Measurements from ENCODE around the gene RBMS3.
"Not testable (repeated sequence)": the region's sequence is repeated elsewhere in the genome, so short reads cannot be mapped to it uniquely, and the experiment has no call there.

RBMS3 gene

GRCh38 chr3:29758434-29759322 is 477.8 kb downstream of the RBMS3 start:
- no peak for DNase-seq

- DNase-seq, result no peak
These were observed 478.7 kb downstream of the RBMS3 start for GRCh38 chr3:29759411-29760225.

- no peak for DNase-seq
These were observed 479.4 kb downstream of the RBMS3 start for GRCh38 chr3:29760226-29760685.

- DNase-seq, result no peak
These were observed 480.6 kb downstream of the RBMS3 start for GRCh38 chr3:29761517-29761916.

GRCh38 chr3:29763115-29763514 is 482.2 kb downstream of the RBMS3 start:
- DNase-seq, result no peak

GRCh38 chr3:29764041-29764440 is 483.2 kb downstream of the RBMS3 start:
- no peak for DNase-seq

- no peak for DNase-seq
These were observed 483.9 kb downstream of the RBMS3 start for GRCh38 chr3:29764603-29765254.

GRCh38 chr3:29771602-29772001 is 490.7 kb downstream of the RBMS3 start:
- DNase-seq, result no peak

- no peak for DNase-seq
These were observed 491.6 kb downstream of the RBMS3 start for GRCh38 chr3:29772436-29772835.

- no peak for DNase-seq
These were observed 492.6 kb downstream of the RBMS3 start for GRCh38 chr3:29773481-29773880.

- DNase-seq, result no peak
These were observed 494.5 kb downstream of the RBMS3 start for GRCh38 chr3:29775340-29775739.

- DNase-seq, result no peak
These were observed 497.0 kb downstream of the RBMS3 start for GRCh38 chr3:29777869-29778268.

- no peak for DNase-seq
These were observed 508.8 kb downstream of the RBMS3 start for GRCh38 chr3:29789686-29790085.

GRCh38 chr3:29796808-29797207 is 515.9 kb downstream of the RBMS3 start:
- DNase-seq, result no peak

GRCh38 chr3:29802057-29802456 is 521.2 kb downstream of the RBMS3 start:
- DNase-seq, result no peak

GRCh38 chr3:29804044-29804443 is 523.2 kb downstream of the RBMS3 start:
- no peak for DNase-seq

- DNase-seq, result no peak
These were observed 524.9 kb downstream of the RBMS3 start for GRCh38 chr3:29805757-29806156.

GRCh38 chr3:29808324-29808723 is 527.5 kb downstream of the RBMS3 start:
- DNase-seq, result not testable (repeated sequence)

- no peak for DNase-seq
These were observed 541.2 kb downstream of the RBMS3 start for GRCh38 chr3:29822071-29822470.

GRCh38 chr3:29823233-29823632 is 542.4 kb downstream of the RBMS3 start:
- DNase-seq, result no peak

GRCh38 chr3:29826712-29827111 is 545.8 kb downstream of the RBMS3 start:
- DNase-seq, result no peak

- no peak for DNase-seq
These were observed 546.9 kb downstream of the RBMS3 start for GRCh38 chr3:29827756-29828155.

- no peak for DNase-seq
These were observed 548.5 kb downstream of the RBMS3 start for GRCh38 chr3:29829340-29829739.
